D721Med (cell line): ENCODE data around the gene C16orf82.

Experiments
- DNase-seq: peaks from one replicate; pipeline ENCODE4 v3.0.0; 2011; ENCODE audit warnings: low spot score; ENCODE audit not compliant: insufficient read length
- FAIRE-seq: peaks from 2 replicates; lab custom pipeline; 2011; peaks lifted over from hg19 to GRCh38; lab: Jason Lieb, UNC
- TF ChIP-seq, protein P1 (sequence below): IDR thresholded peaks from 2 replicates; pipeline ENCODE4 v1.5.1; 2012; ENCODE audit warnings: mild to moderate bottlenecking, control low read depth; ENCODE audit not compliant: insufficient read depth; ENCODE audit errors: missing control alignments

Gene C16orf82

GRCh38 chr16:27033281-27033979 lies 33.3 kb upstream of the C16orf82 start:
- TF ChIP-seq, protein P1, sequence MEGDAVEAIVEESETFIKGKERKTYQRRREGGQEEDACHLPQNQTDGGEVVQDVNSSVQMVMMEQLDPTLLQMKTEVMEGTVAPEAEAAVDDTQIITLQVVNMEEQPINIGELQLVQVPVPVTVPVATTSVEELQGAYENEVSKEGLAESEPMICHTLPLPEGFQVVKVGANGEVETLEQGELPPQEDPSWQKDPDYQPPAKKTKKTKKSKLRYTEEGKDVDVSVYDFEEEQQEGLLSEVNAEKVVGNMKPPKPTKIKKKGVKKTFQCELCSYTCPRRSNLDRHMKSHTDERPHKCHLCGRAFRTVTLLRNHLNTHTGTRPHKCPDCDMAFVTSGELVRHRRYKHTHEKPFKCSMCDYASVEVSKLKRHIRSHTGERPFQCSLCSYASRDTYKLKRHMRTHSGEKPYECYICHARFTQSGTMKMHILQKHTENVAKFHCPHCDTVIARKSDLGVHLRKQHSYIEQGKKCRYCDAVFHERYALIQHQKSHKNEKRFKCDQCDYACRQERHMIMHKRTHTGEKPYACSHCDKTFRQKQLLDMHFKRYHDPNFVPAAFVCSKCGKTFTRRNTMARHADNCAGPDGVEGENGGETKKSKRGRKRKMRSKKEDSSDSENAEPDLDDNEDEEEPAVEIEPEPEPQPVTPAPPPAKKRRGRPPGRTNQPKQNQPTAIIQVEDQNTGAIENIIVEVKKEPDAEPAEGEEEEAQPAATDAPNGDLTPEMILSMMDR: no peak
- FAIRE-seq (no peak), DNase-seq (no peak)

DNA sequence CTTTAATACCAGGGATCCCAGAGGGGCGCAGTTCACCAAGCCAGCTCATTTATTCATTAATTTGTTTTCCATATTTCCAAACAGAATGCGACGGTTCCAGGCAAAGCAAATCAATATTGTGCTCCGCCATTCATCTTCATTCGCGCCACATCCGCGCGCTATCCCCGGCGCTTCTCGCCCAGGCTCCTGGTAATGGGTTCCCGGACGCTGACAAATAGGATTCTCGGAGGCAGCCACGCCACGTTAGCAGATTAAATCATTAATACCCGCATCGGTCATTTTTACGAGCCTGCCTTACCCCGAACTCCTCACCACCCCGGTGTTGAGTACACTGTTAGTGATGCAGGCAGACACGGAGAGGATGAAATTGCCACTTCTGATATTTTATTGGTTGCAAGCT lies 26.0 kb upstream of the C16orf82 start:
- DNase-seq (no peak), FAIRE-seq (no peak)
- TF ChIP-seq, protein P1: no peak

GRCh38 chr16:27046958-27047518 lies 19.7 kb upstream of the C16orf82 start:
- FAIRE-seq: no peak
- TF ChIP-seq, protein P1: no peak
- no peak for DNase-seq

DNA sequence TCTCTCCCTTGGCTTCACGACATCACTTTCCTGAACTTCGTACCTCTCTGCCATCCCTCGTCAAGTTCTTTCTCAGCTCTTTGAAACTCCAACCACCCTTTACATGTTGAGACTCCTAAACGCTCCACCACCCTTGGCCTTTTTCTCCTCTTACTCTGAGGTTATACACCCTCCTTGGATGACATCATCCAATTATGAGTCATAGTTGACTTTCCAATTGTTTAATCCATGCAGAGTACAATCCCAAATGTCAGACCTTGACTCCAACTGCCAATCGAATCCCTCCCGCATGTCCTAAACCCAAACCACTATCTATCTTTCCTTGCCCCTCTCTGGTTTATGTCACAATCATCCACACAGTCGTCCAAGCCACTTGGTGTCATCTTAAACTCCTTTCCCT lies 18.4 kb upstream of the C16orf82 start:
- TF ChIP-seq, protein P1: no peak
- no peak for FAIRE-seq
- DNase-seq: no peak

GRCh38 chr16:27049117-27049516 lies 17.6 kb upstream of the C16orf82 start:
- TF ChIP-seq, protein P1: no peak
- FAIRE-seq (no peak), DNase-seq (no peak)

DNA sequence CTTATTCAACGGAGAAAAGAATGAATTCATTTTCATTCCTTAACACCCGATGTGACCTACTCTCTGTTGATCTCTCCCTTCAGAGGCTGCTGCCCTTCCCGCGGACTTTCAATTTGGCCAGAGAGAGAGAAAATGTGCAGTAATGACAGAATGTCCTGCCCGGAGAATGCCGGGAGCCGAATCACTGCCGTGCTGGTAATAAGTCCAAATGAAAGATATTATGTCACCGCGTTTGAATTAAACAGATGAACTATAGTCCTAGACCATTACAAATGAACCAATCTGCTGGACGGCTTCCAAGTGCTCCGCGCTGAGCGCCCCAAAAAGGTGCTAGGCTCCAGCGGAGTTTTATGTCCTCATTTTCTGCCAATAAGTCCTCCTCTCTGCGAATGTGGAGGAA lies 14.7 kb upstream of the C16orf82 start:
- FAIRE-seq (no peak), DNase-seq (no peak)
- TF ChIP-seq, protein P1: no peak

GRCh38 chr16:27053996-27054395 lies 12.7 kb upstream of the C16orf82 start:
- DNase-seq (no peak), FAIRE-seq (no peak)
- TF ChIP-seq, protein P1: no peak
